Loucy (cell line): ENCODE data around the gene COG3.

Source experiments
- EZH2phosphoT487 ChIP-seq: fragments of 200-600 bp; IDR thresholded peaks from 2 replicates; pipeline ENCODE4 v1.6.1; 2018; ENCODE audit warnings: antibody characterized with exemption, mild to moderate bottlenecking, moderate library complexity, borderline replicate concordance
- TF ChIP-seq, protein P1 (sequence below): fragments of 200-600 bp; sonication (generic); conservative IDR thresholded peaks from 2 replicates; pipeline ENCODE4 v1.5.1; 2014; ENCODE audit warnings: mild to moderate bottlenecking, antibody characterized with exemption, low read length

DNA sequence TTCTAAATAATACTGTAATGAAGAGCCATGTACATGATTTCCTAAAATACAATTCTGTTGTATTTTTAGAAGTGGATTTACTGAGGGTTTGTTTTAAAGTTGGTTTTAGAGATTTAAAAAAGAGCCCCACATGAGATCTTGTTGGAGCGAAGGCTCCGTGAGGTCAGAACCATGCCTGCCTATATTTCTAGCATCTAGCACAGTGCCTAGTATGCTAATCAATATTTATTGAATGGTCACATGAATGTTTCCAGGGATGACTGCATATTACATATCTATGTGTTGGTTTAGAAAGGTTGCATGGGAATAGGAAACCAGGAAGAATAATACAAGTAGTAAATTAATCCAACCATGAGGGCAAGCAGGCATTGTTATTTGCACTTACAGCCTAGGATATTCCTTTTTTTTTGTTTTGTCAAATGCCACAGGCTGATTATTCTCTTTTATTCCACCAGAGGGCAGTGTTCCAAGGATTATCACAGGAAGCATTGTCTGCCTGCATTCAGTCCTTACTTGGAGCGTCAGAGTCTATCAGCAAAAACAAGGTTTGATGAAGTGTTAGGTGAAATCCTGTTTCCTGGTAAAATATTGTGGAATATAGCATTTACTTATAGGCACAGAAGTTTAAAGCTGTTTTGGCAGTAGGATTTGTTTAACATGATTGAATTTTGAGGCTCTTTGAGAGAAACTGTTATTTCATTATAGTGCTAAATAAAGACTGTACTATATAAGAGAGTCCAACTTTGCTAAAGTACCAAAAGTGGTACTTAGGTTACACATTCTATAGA, 46.8 kb downstream of the COG3 start:
- no peak for TF ChIP-seq EZH2phosphoT487
- TF ChIP-seq, protein P1, sequence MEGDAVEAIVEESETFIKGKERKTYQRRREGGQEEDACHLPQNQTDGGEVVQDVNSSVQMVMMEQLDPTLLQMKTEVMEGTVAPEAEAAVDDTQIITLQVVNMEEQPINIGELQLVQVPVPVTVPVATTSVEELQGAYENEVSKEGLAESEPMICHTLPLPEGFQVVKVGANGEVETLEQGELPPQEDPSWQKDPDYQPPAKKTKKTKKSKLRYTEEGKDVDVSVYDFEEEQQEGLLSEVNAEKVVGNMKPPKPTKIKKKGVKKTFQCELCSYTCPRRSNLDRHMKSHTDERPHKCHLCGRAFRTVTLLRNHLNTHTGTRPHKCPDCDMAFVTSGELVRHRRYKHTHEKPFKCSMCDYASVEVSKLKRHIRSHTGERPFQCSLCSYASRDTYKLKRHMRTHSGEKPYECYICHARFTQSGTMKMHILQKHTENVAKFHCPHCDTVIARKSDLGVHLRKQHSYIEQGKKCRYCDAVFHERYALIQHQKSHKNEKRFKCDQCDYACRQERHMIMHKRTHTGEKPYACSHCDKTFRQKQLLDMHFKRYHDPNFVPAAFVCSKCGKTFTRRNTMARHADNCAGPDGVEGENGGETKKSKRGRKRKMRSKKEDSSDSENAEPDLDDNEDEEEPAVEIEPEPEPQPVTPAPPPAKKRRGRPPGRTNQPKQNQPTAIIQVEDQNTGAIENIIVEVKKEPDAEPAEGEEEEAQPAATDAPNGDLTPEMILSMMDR = peak; percentile 92
